Measurements from ENCODE around the gene GRIP2.

DNA sequence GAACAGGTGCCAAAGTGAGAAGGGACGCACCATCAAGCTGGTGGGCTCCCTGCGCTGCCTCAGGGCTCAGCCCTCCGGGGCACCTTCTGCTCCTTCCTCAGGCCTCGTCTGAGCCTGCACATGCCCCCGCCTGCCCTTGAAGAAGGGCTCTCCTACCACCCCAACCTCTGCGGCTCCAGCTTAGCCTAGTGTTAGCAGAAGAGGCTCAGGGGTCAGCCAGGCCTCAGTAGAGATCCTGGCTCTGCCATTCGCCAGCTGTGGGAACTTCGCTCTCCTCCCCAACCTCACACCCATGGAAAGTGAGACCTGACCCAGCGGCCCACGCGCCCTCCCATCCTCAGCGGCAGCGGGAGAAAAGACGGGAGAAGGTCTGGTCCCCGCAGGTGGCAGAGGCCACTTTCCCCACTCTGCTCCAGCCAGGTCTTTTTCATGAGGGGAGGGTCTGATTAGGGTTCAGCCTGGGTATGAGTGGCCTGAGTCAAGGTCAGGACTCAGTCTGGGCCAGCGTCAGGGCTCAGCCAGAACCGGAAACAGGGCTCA is 8.2 kb downstream of the GRIP2 start:
- TF ChIP-seq, protein P1, sequence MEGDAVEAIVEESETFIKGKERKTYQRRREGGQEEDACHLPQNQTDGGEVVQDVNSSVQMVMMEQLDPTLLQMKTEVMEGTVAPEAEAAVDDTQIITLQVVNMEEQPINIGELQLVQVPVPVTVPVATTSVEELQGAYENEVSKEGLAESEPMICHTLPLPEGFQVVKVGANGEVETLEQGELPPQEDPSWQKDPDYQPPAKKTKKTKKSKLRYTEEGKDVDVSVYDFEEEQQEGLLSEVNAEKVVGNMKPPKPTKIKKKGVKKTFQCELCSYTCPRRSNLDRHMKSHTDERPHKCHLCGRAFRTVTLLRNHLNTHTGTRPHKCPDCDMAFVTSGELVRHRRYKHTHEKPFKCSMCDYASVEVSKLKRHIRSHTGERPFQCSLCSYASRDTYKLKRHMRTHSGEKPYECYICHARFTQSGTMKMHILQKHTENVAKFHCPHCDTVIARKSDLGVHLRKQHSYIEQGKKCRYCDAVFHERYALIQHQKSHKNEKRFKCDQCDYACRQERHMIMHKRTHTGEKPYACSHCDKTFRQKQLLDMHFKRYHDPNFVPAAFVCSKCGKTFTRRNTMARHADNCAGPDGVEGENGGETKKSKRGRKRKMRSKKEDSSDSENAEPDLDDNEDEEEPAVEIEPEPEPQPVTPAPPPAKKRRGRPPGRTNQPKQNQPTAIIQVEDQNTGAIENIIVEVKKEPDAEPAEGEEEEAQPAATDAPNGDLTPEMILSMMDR (IDR thresholded peaks at IDR 0.05; ENCODE audit: low read depth, low read length) = no peak
- TF ChIP-seq MYC (IDR thresholded peaks at IDR 0.05; ENCODE audit: low read depth, low read length) (no peak), POLR2A (IDR thresholded peaks at IDR 0.05; ENCODE audit: extremely low read depth, insufficient read length) (no peak)
